Activated CD4-positive, CD25-positive, alpha-beta regulatory T cell treated with anti-CD3 and anti-CD28 coated beads, Interleukin-2, amount 50 U/mL, for 24 hours (primary cell): ENCODE measurements around the gene YTHDF2.

Experiments used
- ATAC-seq, 2 donors: fragments of 150-1000 bp; cut with Tn5 transposase; one replicate each; pipeline ENCODE4 v1.10.0; 2021; ENCODE audit warnings: mild to moderate bottlenecking in 1 of 2, moderate library complexity in 1 of 2

The YTHDF2 gene

GRCh38 chr1:28803662-28804061, 66.9 kb downstream of the YTHDF2 start:
- ATAC-seq: no peak

GRCh38 chr1:28804071-28804470, 67.3 kb downstream of the YTHDF2 start:
- no peak for ATAC-seq

GRCh38 chr1:28807046-28807445, 70.3 kb downstream of the YTHDF2 start:
- ATAC-seq: no peak

- no peak for ATAC-seq
Observed at GRCh38 chr1:28807986-28808385, 71.2 kb downstream of the YTHDF2 start.

- no peak for ATAC-seq
Observed at GRCh38 chr1:28811369-28811765, 74.6 kb downstream of the YTHDF2 start.

- ATAC-seq: no peak
Observed at GRCh38 chr1:28811766-28812668, 75.3 kb downstream of the YTHDF2 start, which contains the start of gene OPRD1. Gene OPRD1 (plus strand): TSS chr1:28812170. CDS start chr1:28812384, 214 bp downstream.

GRCh38 chr1:28812669-28813468, 76.1 kb downstream of the YTHDF2 start:
- ATAC-seq: no peak

GRCh38 chr1:28813931-28814465, 77.3 kb downstream of the YTHDF2 start:
- no peak for ATAC-seq

GRCh38 chr1:28815533-28816185, 78.9 kb downstream of the YTHDF2 start:
- no peak for ATAC-seq

GRCh38 chr1:28817133-28817532, 80.4 kb downstream of the YTHDF2 start:
- ATAC-seq: no peak

- no peak for ATAC-seq
Observed at GRCh38 chr1:28819020-28819419, 82.3 kb downstream of the YTHDF2 start.
